ENCODE data around the gene ITIH5. TPM values are rescaled to one million over a fixed set of nuclear protein-coding genes. Genes with fewer than 3 reads are reported as not detected.

The ITIH5 gene
- total and polyA plus RNA-seq, 2 donors from 2014 or later: 13.1 to 23.3 TPM

- Histone ChIP-seq H3K9me3 (ENCODE audit: control insufficient read depth in 2 of 3, insufficient read depth in 1 of 3, low read length in 3 of 3) (peaks cover 0 to 4% (median 0%) of the 10 kb centered on the region in 3 donors), H3K4me3 (ENCODE audit: low read length in 3 of 3) (no peak overlapping the region), H3K27me3 (ENCODE audit: control insufficient read depth, insufficient read depth, low read length) (peaks cover 2% of the 10 kb centered on the region), H3K36me3 (ENCODE audit: control insufficient read depth in 2 of 3, insufficient read depth in 3 of 3, low read length in 3 of 3) (no peaks in the 10 kb centered on the region), H3K9ac (ENCODE audit: low read length in 3 of 3) (no peak overlapping the region), H3K4me1 (ENCODE audit: control insufficient read depth in 2 of 3, insufficient read depth in 2 of 3, low read depth in 1 of 3, low read length in 3 of 3) (no peaks in the 10 kb centered on the region), H3K27ac (ENCODE audit: low read depth in 2 of 2, low read length in 2 of 2) (no peak overlapping the region)
- peak in 1 of 5 donors; percentile 19 for DNase-seq
- intact Hi-C loops (cut with DNase I): no loop called here
- TF ChIP-seq CTCF (IDR thresholded peaks at IDR 0.05; ENCODE audit: borderline replicate concordance, extremely low read depth, insufficient read depth): no peak
- FAIRE-seq: no peak
Measured at GRCh38 chr10:7512487-7512886, 154.3 kb downstream of the ITIH5 start.

GRCh38 chr10:7511612-7512011 lies 155.2 kb downstream of the ITIH5 start:
- no peak overlapping the region for H3K27ac ChIP-seq (ENCODE audit: low read depth in 2 of 2, low read length in 2 of 2)
- H3K9me3 ChIP-seq (ENCODE audit: control insufficient read depth in 2 of 3, insufficient read depth in 1 of 3, low read length in 3 of 3): peaks cover 0 to 4% (median 0%) of the 10 kb centered on the region in 3 donors
- no peaks in the 10 kb centered on the region for H3K36me3 ChIP-seq (ENCODE audit: control insufficient read depth in 2 of 3, insufficient read depth in 3 of 3, low read length in 3 of 3)
- no peak overlapping the region for H3K9ac ChIP-seq (ENCODE audit: low read length in 3 of 3)
- intact Hi-C loops (cut with DNase I): no loop called here
- TF ChIP-seq CTCF (IDR thresholded peaks at IDR 0.05; ENCODE audit: borderline replicate concordance, extremely low read depth, insufficient read depth): no peak
- H3K4me3 ChIP-seq (ENCODE audit: low read length in 3 of 3): no peak overlapping the region
- FAIRE-seq: no peak
- no peak for DNase-seq
- H3K27me3 ChIP-seq (ENCODE audit: control insufficient read depth, insufficient read depth, low read length): peaks cover 2% of the 10 kb centered on the region
- H3K4me1 ChIP-seq (ENCODE audit: control insufficient read depth in 2 of 3, insufficient read depth in 2 of 3, low read depth in 1 of 3, low read length in 3 of 3): no peaks in the 10 kb centered on the region

Other genes starting within 250 kb of the ITIH5 start
- gene ITIH2, start 36.4 kb upstream of the ITIH5 start, total RNA-seq: 0.13 TPM
- 1.2 TPM for gene ITIH2, start 36.4 kb upstream of the ITIH5 start, polyA plus RNA-seq (ENCODE audit: insufficient read depth, low read depth, low replicate concordance)
- gene KIN, start 121.0 kb upstream of the ITIH5 start, total RNA-seq: 12.9 TPM
- gene KIN, start 121.0 kb upstream of the ITIH5 start, polyA plus RNA-seq (ENCODE audit: insufficient read depth, low read depth, low replicate concordance): 10.8 TPM
- gene ATP5F1C, start 121.2 kb upstream of the ITIH5 start, total RNA-seq: 269 TPM
- gene ATP5F1C, start 121.2 kb upstream of the ITIH5 start, polyA plus RNA-seq (ENCODE audit: insufficient read depth, low read depth, low replicate concordance): 695 TPM
- 8.7 TPM for gene TAF3, start 151.5 kb upstream of the ITIH5 start, total RNA-seq
- 4.0 TPM for gene TAF3, start 151.5 kb upstream of the ITIH5 start, polyA plus RNA-seq (ENCODE audit: insufficient read depth, low read depth, low replicate concordance)